Trophoblast cell (in vitro differentiated cells and primary cell): Measurements from ENCODE around the gene STXBP3.

ENCODE experiments used
- DNase-seq, 2 donors: peaks; one replicate each; pipeline ENCODE4 v3.0.0-alpha.2; 2016
- H2AFZ ChIP-seq: 2 replicates; pipeline ENCODE4 v1.6.1; 2013; ENCODE audit warnings: low read length, moderate library complexity, mild to moderate bottlenecking; ENCODE audit not compliant: insufficient read depth, poor library complexity
- H2AK5ac ChIP-seq: 2 replicates; pipeline ENCODE4 v1.6.1; 2013; ENCODE audit warnings: mild to moderate bottlenecking, low read length
- H2BK120ac ChIP-seq: 2 replicates; pipeline ENCODE4 v1.6.1; 2013; ENCODE audit warnings: low read length, mild to moderate bottlenecking, moderate library complexity; ENCODE audit not compliant: insufficient read depth, poor library complexity
- H2BK12ac ChIP-seq: 2 replicates; pipeline ENCODE4 v1.6.1; 2013; ENCODE audit warnings: mild to moderate bottlenecking, low read length, moderate library complexity
- H2BK5ac ChIP-seq: 2 replicates; pipeline ENCODE4 v1.6.1; 2013; ENCODE audit warnings: low read length, low read depth, moderate library complexity, mild to moderate bottlenecking; ENCODE audit not compliant: poor library complexity
- H3K14ac ChIP-seq: 2 replicates; pipeline ENCODE4 v1.6.1; 2013; ENCODE audit warnings: mild to moderate bottlenecking, low read length
- H3K18ac ChIP-seq: 2 replicates; pipeline ENCODE4 v1.6.1; 2013; ENCODE audit warnings: mild to moderate bottlenecking, low read length
- H3K23ac ChIP-seq: 2 replicates; pipeline ENCODE4 v1.6.1; 2013; ENCODE audit warnings: low read length
- H3K27ac ChIP-seq: 2 replicates; pipeline ENCODE4 v1.5.1; 2013; ENCODE audit warnings: low read depth, mild to moderate bottlenecking, inconsistent platforms, low read length, moderate library complexity
- H3K27me3 ChIP-seq: 2 replicates; pipeline ENCODE4 v1.6.1; 2013; ENCODE audit warnings: inconsistent platforms, mild to moderate bottlenecking, low read length, moderate library complexity; ENCODE audit not compliant: insufficient read depth
- H3K36me3 ChIP-seq, 2 experiments: 1 replicate in 1 of 2; 2 replicates in 1 of 2; pipeline ENCODE4 v1.6.1; 2013; ENCODE audit warnings: low read length in 2 of 2, mild to moderate bottlenecking in 2 of 2, moderate library complexity in 1 of 2; ENCODE audit not compliant: insufficient read depth in 2 of 2, control insufficient read depth in 1 of 2
- H3K4ac ChIP-seq: 2 replicates; pipeline ENCODE4 v1.6.1; 2013; ENCODE audit warnings: low read depth, mild to moderate bottlenecking, low read length, moderate library complexity
- H3K4me1 ChIP-seq, 2 experiments: 1 replicate in 1 of 2; 2 replicates in 1 of 2; pipeline ENCODE4 v1.6.1; 2013; ENCODE audit warnings: low read length in 2 of 2, mild to moderate bottlenecking in 2 of 2, moderate library complexity in 1 of 2; ENCODE audit not compliant: insufficient read depth in 2 of 2, control insufficient read depth in 1 of 2
- H3K4me2 ChIP-seq: 2 replicates; pipeline ENCODE4 v1.6.1; 2013; ENCODE audit warnings: inconsistent platforms, mild to moderate bottlenecking, low read length, moderate library complexity
- H3K4me3 ChIP-seq: 2 replicates; pipeline ENCODE4 v1.5.1; 2013; ENCODE audit warnings: mild to moderate bottlenecking, low read depth, low read length, inconsistent platforms
- H3K79me1 ChIP-seq: one replicate; pipeline ENCODE4 v1.6.1; 2013; ENCODE audit warnings: low read length
- H3K79me2 ChIP-seq: 2 replicates; pipeline ENCODE4 v1.6.1; 2013; ENCODE audit warnings: low read length, mild to moderate bottlenecking; ENCODE audit not compliant: control insufficient read depth, insufficient read depth, poor library complexity
- H3K9ac ChIP-seq: 2 replicates; pipeline ENCODE4 v1.6.1; 2013; ENCODE audit warnings: mild to moderate bottlenecking, low read length
- H3K9me3 ChIP-seq: 2 replicates; pipeline ENCODE4 v1.6.1; 2013; ENCODE audit warnings: low read depth, mild to moderate bottlenecking, control low read depth, inconsistent platforms, low read length; ENCODE audit not compliant: insufficient read depth
- H4K12ac ChIP-seq: 2 replicates; pipeline ENCODE4 v1.6.1; 2013; ENCODE audit warnings: low read depth, mild to moderate bottlenecking, low read length, moderate library complexity
- H4K8ac ChIP-seq: 2 replicates; pipeline ENCODE4 v1.6.1; 2013; ENCODE audit warnings: low read depth, mild to moderate bottlenecking, low read length, moderate library complexity
- H4K91ac ChIP-seq: one replicate; pipeline ENCODE4 v1.6.1; 2013; ENCODE audit warnings: low read depth, mild to moderate bottlenecking, low read length, moderate library complexity
- WGBS: extraction: QIAGEN DNeasy Blood & Tissue Kit; methylation state at CpG from one replicate; pipeline ENCODE4 v1.1.7; 2013; ENCODE audit warnings: missing lambda C conversion rate; ENCODE audit not compliant: insufficient read length, insufficient coverage; ENCODE audit errors: extremely low coverage; 5-methylcytosine and 5-hydroxymethylcytosine counted together

Gene STXBP3

GRCh38 chr1:108791790-108792189 lies 45.3 kb downstream of the STXBP3 start:
- H2BK120ac ChIP-seq: no peak overlapping the region
- no peak overlapping the region for H2BK5ac ChIP-seq
- H3K4me2 ChIP-seq: no peak overlapping the region
- H3K9me3 ChIP-seq: no peaks in the 10 kb centered on the region
- no peak overlapping the region for H3K9ac ChIP-seq
- no peaks in the 10 kb centered on the region for H3K4me1 ChIP-seq
- H2BK12ac ChIP-seq: no peak overlapping the region
- no peak overlapping the region for H3K23ac ChIP-seq
- H2AK5ac ChIP-seq: no peak overlapping the region
- no peak overlapping the region for H4K91ac ChIP-seq
- no peaks in the 10 kb centered on the region for H3K79me1 ChIP-seq
- H2AFZ ChIP-seq: no peak overlapping the region
- no peak overlapping the region for H4K12ac ChIP-seq
- no CpG with 5 or more reads among the region's 1 CpG for whole genome bisulfite sequencing
- no peak overlapping the region for H3K18ac ChIP-seq
- H3K27me3 ChIP-seq: no peaks in the 10 kb centered on the region
- H4K8ac ChIP-seq: no peak overlapping the region
- no peak overlapping the region for H3K4ac ChIP-seq
- H3K27ac ChIP-seq: no peak overlapping the region
- no peak overlapping the region for H3K14ac ChIP-seq
- no peaks in the 10 kb centered on the region for H3K79me2 ChIP-seq
- no peak overlapping the region for H3K4me3 ChIP-seq
- peaks cover 7% of the 10 kb centered on the region in 2 experiments for H3K36me3 ChIP-seq
- no peak for DNase-seq

- peaks cover 10 to 11% of the 10 kb centered on the region in 2 experiments for H3K36me3 ChIP-seq
- H3K18ac ChIP-seq: no peak overlapping the region
- WGBS: no CpG with 5 or more reads among the region's 2 CpGs
- H4K91ac ChIP-seq: no peak overlapping the region
- H3K27ac ChIP-seq: no peak overlapping the region
- no peak overlapping the region for H2AK5ac ChIP-seq
- H2AFZ ChIP-seq: no peak overlapping the region
- no peaks in the 10 kb centered on the region for H3K27me3 ChIP-seq
- no peak overlapping the region for H4K12ac ChIP-seq
- no peak overlapping the region for H3K14ac ChIP-seq
- H3K4me1 ChIP-seq: no peaks in the 10 kb centered on the region
- H3K9ac ChIP-seq: no peak overlapping the region
- H3K4me2 ChIP-seq: no peak overlapping the region
- no peaks in the 10 kb centered on the region for H3K9me3 ChIP-seq
- H2BK120ac ChIP-seq: no peak overlapping the region
- H3K79me2 ChIP-seq: no peaks in the 10 kb centered on the region
- H3K4me3 ChIP-seq: no peak overlapping the region
- no peak for DNase-seq
- H2BK5ac ChIP-seq: no peak overlapping the region
- H4K8ac ChIP-seq: no peak overlapping the region
- H3K79me1 ChIP-seq: no peaks in the 10 kb centered on the region
- no peak overlapping the region for H2BK12ac ChIP-seq
- no peak overlapping the region for H3K23ac ChIP-seq
- H3K4ac ChIP-seq: no peak overlapping the region
These were observed 45.9 kb downstream of the STXBP3 start for GRCh38 chr1:108792420-108792819.

DNA sequence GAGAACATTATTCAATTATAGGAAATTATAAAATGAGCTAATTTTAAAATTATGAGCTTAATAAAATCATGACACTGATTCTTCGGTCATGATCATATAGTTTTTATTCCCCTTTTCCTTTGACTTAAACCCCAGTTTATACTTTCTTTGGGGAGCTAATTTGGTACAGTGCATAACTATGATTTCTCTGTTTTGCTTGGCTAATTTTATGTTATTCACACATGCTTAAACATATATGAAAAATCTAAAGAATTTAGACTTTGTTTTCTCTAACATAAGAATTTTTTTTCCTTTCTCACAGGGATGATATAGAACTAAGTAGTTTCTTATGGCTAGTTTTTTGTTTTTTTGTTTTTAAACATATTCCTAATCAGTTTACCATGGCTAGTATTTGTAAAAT lies 52.5 kb downstream of the STXBP3 start:
- H4K8ac ChIP-seq: no peak overlapping the region
- H2BK120ac ChIP-seq: no peak overlapping the region
- H3K14ac ChIP-seq: no peak overlapping the region
- no peak overlapping the region for H4K12ac ChIP-seq
- no peak overlapping the region for H2BK12ac ChIP-seq
- H2BK5ac ChIP-seq: no peak overlapping the region
- H3K4me2 ChIP-seq: no peak overlapping the region
- peaks cover 7 to 12% of the 10 kb centered on the region in 2 experiments for H3K36me3 ChIP-seq
- H3K79me2 ChIP-seq: no peaks in the 10 kb centered on the region
- no peaks in the 10 kb centered on the region for H3K4me1 ChIP-seq
- H3K9me3 ChIP-seq: no peaks in the 10 kb centered on the region
- no peak overlapping the region for H3K4me3 ChIP-seq
- no peak overlapping the region for H3K23ac ChIP-seq
- DNase-seq: no peak
- no peak overlapping the region for H2AFZ ChIP-seq
- no CpG with 5 or more reads among the region's 1 CpG for WGBS
- no peaks in the 10 kb centered on the region for H3K27me3 ChIP-seq
- no peak overlapping the region for H3K27ac ChIP-seq
- no peaks in the 10 kb centered on the region for H3K79me1 ChIP-seq
- H3K18ac ChIP-seq: no peak overlapping the region
- H3K4ac ChIP-seq: no peak overlapping the region
- no peak overlapping the region for H3K9ac ChIP-seq
- no peak overlapping the region for H4K91ac ChIP-seq
- no peak overlapping the region for H2AK5ac ChIP-seq

DNA sequence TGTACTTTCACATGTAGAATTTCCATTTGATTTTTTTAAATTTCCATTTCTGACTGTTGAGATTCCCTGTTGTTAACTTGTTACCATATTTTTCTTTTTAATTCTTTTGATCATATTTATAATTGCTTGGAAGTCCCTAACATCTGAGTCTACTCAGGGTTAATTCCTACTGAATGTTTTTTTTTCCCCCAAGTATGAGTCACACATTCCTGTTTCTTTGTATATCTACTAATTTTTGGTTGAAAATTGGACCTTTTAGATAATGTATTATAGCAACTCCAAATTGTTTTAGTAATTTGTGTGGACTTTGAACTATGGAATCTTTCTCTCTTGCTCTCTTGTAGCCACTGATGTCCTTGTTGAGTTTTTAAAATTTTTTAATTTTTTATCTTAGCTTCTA lies 54.6 kb downstream of the STXBP3 start:
- no peaks in the 10 kb centered on the region for H3K79me2 ChIP-seq

More for the DNA sequence above, 54.6 kb downstream of the STXBP3 start:
- Histone ChIP-seq H3K36me3 (peaks cover 9 to 15% of the 10 kb centered on the region in 2 experiments), H3K4me3 (no peak overlapping the region), H2BK5ac (no peak overlapping the region), H4K8ac (no peak overlapping the region), H3K18ac (no peak overlapping the region), H3K79me1 (no peaks in the 10 kb centered on the region), H2BK120ac (no peak overlapping the region), H3K27ac (no peak overlapping the region), H4K91ac (no peak overlapping the region), H3K27me3 (no peaks in the 10 kb centered on the region), H4K12ac (no peak overlapping the region), H2AFZ (no peak overlapping the region), H2AK5ac (no peak overlapping the region), H3K23ac (no peak overlapping the region), H3K4me2 (no peak overlapping the region), H3K9me3 (no peaks in the 10 kb centered on the region), H2BK12ac (no peak overlapping the region), H3K14ac (no peak overlapping the region), H3K9ac (no peak overlapping the region), H3K4ac (no peak overlapping the region), H3K4me1 (no peaks in the 10 kb centered on the region)
- DNase-seq: peak in 1 of 2 donors; percentile 63
